ENCODE measurements around the gene TNN.

TNN gene

GRCh38 chr1:175126347-175126746 is 58.7 kb downstream of the TNN start:
- TF ChIP-seq, protein P1, sequence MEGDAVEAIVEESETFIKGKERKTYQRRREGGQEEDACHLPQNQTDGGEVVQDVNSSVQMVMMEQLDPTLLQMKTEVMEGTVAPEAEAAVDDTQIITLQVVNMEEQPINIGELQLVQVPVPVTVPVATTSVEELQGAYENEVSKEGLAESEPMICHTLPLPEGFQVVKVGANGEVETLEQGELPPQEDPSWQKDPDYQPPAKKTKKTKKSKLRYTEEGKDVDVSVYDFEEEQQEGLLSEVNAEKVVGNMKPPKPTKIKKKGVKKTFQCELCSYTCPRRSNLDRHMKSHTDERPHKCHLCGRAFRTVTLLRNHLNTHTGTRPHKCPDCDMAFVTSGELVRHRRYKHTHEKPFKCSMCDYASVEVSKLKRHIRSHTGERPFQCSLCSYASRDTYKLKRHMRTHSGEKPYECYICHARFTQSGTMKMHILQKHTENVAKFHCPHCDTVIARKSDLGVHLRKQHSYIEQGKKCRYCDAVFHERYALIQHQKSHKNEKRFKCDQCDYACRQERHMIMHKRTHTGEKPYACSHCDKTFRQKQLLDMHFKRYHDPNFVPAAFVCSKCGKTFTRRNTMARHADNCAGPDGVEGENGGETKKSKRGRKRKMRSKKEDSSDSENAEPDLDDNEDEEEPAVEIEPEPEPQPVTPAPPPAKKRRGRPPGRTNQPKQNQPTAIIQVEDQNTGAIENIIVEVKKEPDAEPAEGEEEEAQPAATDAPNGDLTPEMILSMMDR (IDR thresholded peaks at IDR 0.05; ENCODE audit: low read depth, low read length, missing control alignments) = no peak
- no peak overlapping the region for H3K4me3 ChIP-seq (replicated peaks; ENCODE audit: low read depth, low read length)
- DNase-seq (ENCODE audit: extremely low read depth, low read depth) = no peak

GRCh38 chr1:175127565-175127964 is 59.9 kb downstream of the TNN start:
- TF ChIP-seq, protein P1 (IDR thresholded peaks at IDR 0.05; ENCODE audit: low read depth, low read length, missing control alignments) = no peak
- H3K4me3 ChIP-seq (replicated peaks; ENCODE audit: low read depth, low read length) = no peak overlapping the region

GRCh38 chr1:175128523-175128922 is 60.9 kb downstream of the TNN start:
- no peak for DNase-seq (ENCODE audit: extremely low read depth, low read depth)
- TF ChIP-seq, protein P1 (IDR thresholded peaks at IDR 0.05; ENCODE audit: low read depth, low read length, missing control alignments) = no peak
- no peak overlapping the region for H3K4me3 ChIP-seq (replicated peaks; ENCODE audit: low read depth, low read length)

More at GRCh38 chr1:175127565-175127964, 59.9 kb downstream of the TNN start:
- no peak for DNase-seq (ENCODE audit: extremely low read depth, low read depth)

- TF ChIP-seq, protein P1 (IDR thresholded peaks at IDR 0.05; ENCODE audit: low read depth, low read length, missing control alignments) = no peak
- no peak overlapping the region for H3K4me3 ChIP-seq (replicated peaks; ENCODE audit: low read depth, low read length)
- peak; percentile 65 for DNase-seq (ENCODE audit: extremely low read depth, low read depth)
Measured at GRCh38 chr1:175129182-175129581, 61.5 kb downstream of the TNN start.

DNA sequence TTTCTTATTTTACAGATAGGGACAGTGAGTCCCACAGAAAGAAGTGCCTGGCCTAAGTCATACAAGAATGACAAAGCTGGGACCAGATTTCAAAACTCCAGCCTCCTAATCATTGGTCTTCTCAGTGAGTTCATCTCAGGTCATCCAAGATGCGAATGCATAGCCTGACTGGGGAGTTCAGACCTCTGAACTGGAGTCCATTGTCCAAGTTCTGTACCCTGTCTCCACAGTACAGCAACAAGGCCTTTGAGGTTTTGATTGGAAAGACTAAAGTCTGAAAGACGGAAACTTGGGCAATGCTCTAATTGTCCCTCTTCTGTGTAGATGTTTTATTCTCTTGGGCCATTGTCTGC is 62.0 kb downstream of the TNN start:
- H3K4me3 ChIP-seq (replicated peaks; ENCODE audit: low read depth, low read length) = no peak overlapping the region
- DNase-seq (ENCODE audit: extremely low read depth, low read depth) = no peak
- TF ChIP-seq, protein P1 (IDR thresholded peaks at IDR 0.05; ENCODE audit: low read depth, low read length, missing control alignments) = no peak

- no peak overlapping the region for H3K4me3 ChIP-seq (replicated peaks; ENCODE audit: low read depth, low read length)
- no peak for DNase-seq (ENCODE audit: extremely low read depth, low read depth)
- TF ChIP-seq, protein P1 (IDR thresholded peaks at IDR 0.05; ENCODE audit: low read depth, low read length, missing control alignments) = no peak
Measured at GRCh38 chr1:175129997-175130648, 62.5 kb downstream of the TNN start.

GRCh38 chr1:175130649-175131045 is 63.0 kb downstream of the TNN start:
- no peak overlapping the region for H3K4me3 ChIP-seq (replicated peaks; ENCODE audit: low read depth, low read length)
- TF ChIP-seq, protein P1 (IDR thresholded peaks at IDR 0.05; ENCODE audit: low read depth, low read length, missing control alignments) = no peak
- DNase-seq (ENCODE audit: extremely low read depth, low read depth) = no peak
